A549 (cell line): ENCODE results near the gene SLC38A3.

Experiments used
- CEBPB ChIP-seq, 2 experiments: fragments of >200 bp in 1 of 2; sonication (Bioruptor Twin) in 1 of 2; formaldehyde crosslinking in 1 of 2; IDR thresholded peaks; 2 replicates each; pipeline ENCODE4 v1.6.1; 2012 to 2016
- CHD2 ChIP-seq: fragments of 150-350 bp; IDR thresholded peaks from 2 replicates; pipeline ENCODE4 v1.6.1; 2014; ENCODE audit warnings: low read length; ENCODE audit not compliant: partially characterized antibody
- KDM1A ChIP-seq: fragments of 200-600 bp; sonication (generic); IDR thresholded peaks from 2 replicates; pipeline ENCODE4 v1.6.1; 2016; ENCODE audit warnings: low read depth, mild to moderate bottlenecking
- MAFK ChIP-seq: fragments of 450-650 bp; IDR thresholded peaks from 2 replicates; pipeline ENCODE4 v1.6.1; 2014; ENCODE audit not compliant: partially characterized antibody
- MAZ ChIP-seq: fragments of 150-350 bp; IDR thresholded peaks from 2 replicates; pipeline ENCODE4 v1.6.1; 2014; ENCODE audit warnings: antibody characterized with exemption, low read depth, low read length, borderline replicate concordance
- MYC ChIP-seq: IDR thresholded peaks from 2 replicates; pipeline ENCODE4 v1.6.1; 2012; ENCODE audit warnings: mild to moderate bottlenecking, inconsistent platforms, low read length, improper control_type of control experiment, borderline replicate concordance
- POLR2A ChIP-seq: IDR thresholded peaks from 2 replicates; pipeline ENCODE4 v1.6.1; 2012; ENCODE audit warnings: mild to moderate bottlenecking, low read length
- RCOR1 ChIP-seq: fragments of 150-350 bp; IDR thresholded peaks from 2 replicates; pipeline ENCODE4 v1.6.1; 2014; ENCODE audit warnings: antibody characterized with exemption, low read length, low read depth
- TF ChIP-seq, protein P1 (sequence below): fragments of >200 bp; sonication (Bioruptor Twin); formaldehyde crosslinking; IDR thresholded peaks from 3 replicates; pipeline ENCODE4 v1.5.1; 2016
- TF ChIP-seq, protein P2 (sequence below): fragments of >200 bp; sonication (Bioruptor Twin); formaldehyde crosslinking; IDR thresholded peaks from 2 replicates; pipeline ENCODE4 v1.6.1; 2016
- TF ChIP-seq, protein P3 (sequence below): IDR thresholded peaks from 2 replicates; pipeline ENCODE4 v1.6.1; 2012
- TF ChIP-seq, protein P4 (sequence below): fragments of 150-350 bp; IDR thresholded peaks from 2 replicates; pipeline ENCODE4 v1.6.1; 2014; ENCODE audit warnings: low read depth, mild to moderate bottlenecking, low read length

DNA sequence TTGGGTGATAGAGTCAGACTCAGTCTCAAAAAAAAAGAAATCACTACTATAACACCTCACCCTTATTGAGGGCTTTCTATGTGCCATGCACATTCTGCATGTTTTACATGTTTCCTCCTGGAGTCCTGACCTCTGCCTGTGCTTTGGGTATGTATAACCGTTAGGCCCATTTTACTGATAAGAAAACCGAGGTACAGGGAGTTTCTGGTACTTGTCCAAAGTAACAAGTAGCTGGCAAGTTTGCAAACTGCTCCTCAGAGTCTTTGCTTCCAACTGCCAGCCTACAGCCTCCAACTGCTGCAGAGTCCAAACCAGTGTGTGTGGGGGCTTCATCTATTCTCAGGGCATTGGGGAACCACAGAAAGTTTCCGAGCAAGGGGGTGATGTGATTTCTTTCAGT lies 27.2 kb downstream of the SLC38A3 start:
- TF ChIP-seq, protein P1, sequence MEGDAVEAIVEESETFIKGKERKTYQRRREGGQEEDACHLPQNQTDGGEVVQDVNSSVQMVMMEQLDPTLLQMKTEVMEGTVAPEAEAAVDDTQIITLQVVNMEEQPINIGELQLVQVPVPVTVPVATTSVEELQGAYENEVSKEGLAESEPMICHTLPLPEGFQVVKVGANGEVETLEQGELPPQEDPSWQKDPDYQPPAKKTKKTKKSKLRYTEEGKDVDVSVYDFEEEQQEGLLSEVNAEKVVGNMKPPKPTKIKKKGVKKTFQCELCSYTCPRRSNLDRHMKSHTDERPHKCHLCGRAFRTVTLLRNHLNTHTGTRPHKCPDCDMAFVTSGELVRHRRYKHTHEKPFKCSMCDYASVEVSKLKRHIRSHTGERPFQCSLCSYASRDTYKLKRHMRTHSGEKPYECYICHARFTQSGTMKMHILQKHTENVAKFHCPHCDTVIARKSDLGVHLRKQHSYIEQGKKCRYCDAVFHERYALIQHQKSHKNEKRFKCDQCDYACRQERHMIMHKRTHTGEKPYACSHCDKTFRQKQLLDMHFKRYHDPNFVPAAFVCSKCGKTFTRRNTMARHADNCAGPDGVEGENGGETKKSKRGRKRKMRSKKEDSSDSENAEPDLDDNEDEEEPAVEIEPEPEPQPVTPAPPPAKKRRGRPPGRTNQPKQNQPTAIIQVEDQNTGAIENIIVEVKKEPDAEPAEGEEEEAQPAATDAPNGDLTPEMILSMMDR = no peak
- TF ChIP-seq MYC = no peak
- TF ChIP-seq, protein P2, sequence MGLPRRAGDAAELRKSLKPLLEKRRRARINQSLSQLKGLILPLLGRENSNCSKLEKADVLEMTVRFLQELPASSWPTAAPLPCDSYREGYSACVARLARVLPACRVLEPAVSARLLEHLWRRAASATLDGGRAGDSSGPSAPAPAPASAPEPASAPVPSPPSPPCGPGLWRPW = no peak
- no peak for TF ChIP-seq KDM1A
- no peak for TF ChIP-seq CHD2
- TF ChIP-seq, protein P3, sequence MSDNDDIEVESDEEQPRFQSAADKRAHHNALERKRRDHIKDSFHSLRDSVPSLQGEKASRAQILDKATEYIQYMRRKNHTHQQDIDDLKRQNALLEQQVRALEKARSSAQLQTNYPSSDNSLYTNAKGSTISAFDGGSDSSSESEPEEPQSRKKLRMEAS = no peak
- TF ChIP-seq MAZ = no peak
- TF ChIP-seq, protein P4, sequence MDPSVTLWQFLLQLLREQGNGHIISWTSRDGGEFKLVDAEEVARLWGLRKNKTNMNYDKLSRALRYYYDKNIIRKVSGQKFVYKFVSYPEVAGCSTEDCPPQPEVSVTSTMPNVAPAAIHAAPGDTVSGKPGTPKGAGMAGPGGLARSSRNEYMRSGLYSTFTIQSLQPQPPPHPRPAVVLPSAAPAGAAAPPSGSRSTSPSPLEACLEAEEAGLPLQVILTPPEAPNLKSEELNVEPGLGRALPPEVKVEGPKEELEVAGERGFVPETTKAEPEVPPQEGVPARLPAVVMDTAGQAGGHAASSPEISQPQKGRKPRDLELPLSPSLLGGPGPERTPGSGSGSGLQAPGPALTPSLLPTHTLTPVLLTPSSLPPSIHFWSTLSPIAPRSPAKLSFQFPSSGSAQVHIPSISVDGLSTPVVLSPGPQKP = no peak
- TF ChIP-seq RCOR1 = no peak
- no peak for TF ChIP-seq POLR2A
- TF ChIP-seq CEBPB (IDR thresholded peaks at IDR 0.05) = no peak
- no peak for TF ChIP-seq MAFK
